Testis (tissue), 3 donors: ENCODE measurements around the gene AAK1. TPM values are rescaled to one million over a fixed set of nuclear protein-coding genes. Genes with fewer than 3 reads are reported as not detected.

Source experiments
- DNase-seq: peaks from one replicate; pipeline ENCODE4 v3.0.0-alpha.2; 2019
- H3K27ac ChIP-seq, 2 donors: fragments of 200-600 bp; sonication (generic); one replicate each; pipeline ENCODE4 v1.5.1; 2019
- H3K27me3 ChIP-seq: fragments of 200-600 bp; sonication (generic); one replicate; pipeline ENCODE4 v1.5.1; 2019
- H3K36me3 ChIP-seq: fragments of 200-600 bp; sonication (generic); one replicate; pipeline ENCODE4 v1.5.1; 2017; ENCODE audit warnings: low read depth; ENCODE audit errors: missing control alignments
- H3K4me1 ChIP-seq: fragments of 200-600 bp; sonication (generic); one replicate; pipeline ENCODE4 v1.5.1; 2019
- H3K4me3 ChIP-seq, 2 donors: fragments of 200-600 bp; sonication (generic); one replicate each; pipeline ENCODE4 v1.5.1; 2017 to 2019
- H3K9me3 ChIP-seq: fragments of 200-600 bp; sonication (generic); one replicate; pipeline ENCODE4 v1.5.1; 2017
- POLR2A ChIP-seq: fragments of 450-650 bp; IDR thresholded peaks from one replicate; pipeline ENCODE4 v1.6.1; 2017; ENCODE audit warnings: antibody characterized with exemption, mild to moderate bottlenecking, moderate library complexity
- WGBS, 2 donors: methylation state at CpG; one replicate each; pipeline ENCODE4 v1.1.5; 2018; 5-methylcytosine and 5-hydroxymethylcytosine counted together
- intact Hi-C: fragments of 100-400 bp; cut with DNase I; formaldehyde crosslinking; loops from one replicate; pipeline ENCODE4 v1.15.1; 2023; ENCODE audit warnings: low total_unique reads
- polyA plus RNA-seq: library from polyadenylated mRNA; stranded (reverse); fragments of 350-450 nt; fragmentation: Illumina TruSeq; extraction: RNeasy Lipid Tissue Mini Kit (QIAGEN cat#74804); gene quantifications from one replicate; pipeline ENCODE4 v1.2.3, GENCODE V29; 2014; ENCODE audit warnings: low read depth, low replicate concordance; ENCODE audit not compliant: insufficient read depth
- total RNA-seq, 2 donors: library from RNA; depleted of rRNA; stranded (reverse); fragments of >200 nt; gene quantifications; one replicate each; pipeline ENCODE4 v1.2.3, GENCODE V29; 2016
- TF ChIP-seq, protein P1 (sequence below), 3 experiments: fragments of 450-650 bp in 2 of 3; fragments of 200-600 bp in 1 of 3; sonication (generic) in 1 of 3; IDR thresholded peaks; one replicate each; pipeline ENCODE4 v1.5.1; 2016 to 2019; ENCODE audit warnings: antibody characterized with exemption in 3 of 3, mild to moderate bottlenecking in 2 of 3, moderate library complexity in 1 of 3

AAK1 gene
- total and polyA plus RNA-seq, 3 donors from 2014 or later: 20.3 to 62.1 (median 47.9) TPM

DNA sequence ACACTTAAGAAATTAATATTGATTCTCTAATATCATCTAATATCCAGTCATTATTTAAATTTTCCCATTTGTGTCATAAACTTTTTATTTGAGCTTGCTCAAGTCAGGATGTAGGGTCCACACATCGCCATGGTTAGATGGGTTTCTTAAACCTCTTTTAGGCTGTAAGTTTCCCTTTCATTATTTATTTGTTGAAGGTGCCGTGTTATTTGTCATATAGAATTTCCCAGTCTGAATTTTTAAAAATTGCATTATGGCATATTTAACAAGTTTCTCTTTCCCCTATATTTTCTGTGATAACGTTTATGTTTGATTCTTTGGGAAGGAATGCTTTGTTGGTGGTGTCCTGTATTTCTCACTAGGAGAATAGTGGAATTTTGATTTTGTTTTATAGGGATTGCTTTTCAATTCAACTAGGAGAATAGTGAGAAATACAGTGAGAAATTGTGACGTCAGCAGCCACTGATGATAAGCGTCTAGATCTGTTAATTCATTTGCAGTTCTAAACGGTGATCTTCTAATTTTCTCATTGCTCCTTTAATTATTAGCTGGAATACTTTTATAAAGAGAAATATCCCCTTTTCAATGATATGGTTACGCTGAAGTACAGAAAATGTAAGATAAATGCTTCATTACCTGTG is 44.6 kb upstream of the AAK1 start:
- intact Hi-C loops: no loop called here
- H3K27ac ChIP-seq: no peak overlapping the region
- 88 to 94% methylated on average over 7 of the region's 7 CpGs for WGBS, 2 donors

DNA sequence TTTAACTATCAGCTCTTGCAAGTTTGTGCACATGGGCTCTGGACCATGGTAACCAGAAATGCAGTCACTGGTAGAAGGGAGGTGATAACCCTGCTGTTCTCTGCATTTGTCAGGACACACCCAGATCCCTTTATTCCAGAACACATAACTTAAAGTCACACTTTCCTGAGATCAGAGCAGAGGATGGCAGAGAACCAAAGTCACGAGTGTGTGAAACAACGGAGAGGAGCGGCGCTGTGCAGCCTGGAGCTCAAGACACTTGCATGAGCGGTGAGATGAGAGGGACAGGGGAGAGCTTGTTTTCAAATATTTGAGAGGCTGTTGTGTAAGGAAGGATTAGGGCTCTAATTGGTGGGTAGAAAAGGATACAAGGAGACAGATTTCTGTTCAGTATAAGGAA is 43.3 kb upstream of the AAK1 start:
- Histone ChIP-seq H3K9me3 (no peaks in the 10 kb centered on the region), H3K4me1 (no peaks in the 10 kb centered on the region), H3K36me3 (no peaks in the 10 kb centered on the region), H3K4me3 (no peak overlapping the region), H3K27me3 (no peaks in the 10 kb centered on the region), H3K27ac (no peak overlapping the region)
- no peak for DNase-seq
- 79 to 93% methylated on average over 5 of the region's 5 CpGs for WGBS, 2 donors
- intact Hi-C loops: no loop called here
- TF ChIP-seq POLR2A: no peak
- TF ChIP-seq, protein P1, sequence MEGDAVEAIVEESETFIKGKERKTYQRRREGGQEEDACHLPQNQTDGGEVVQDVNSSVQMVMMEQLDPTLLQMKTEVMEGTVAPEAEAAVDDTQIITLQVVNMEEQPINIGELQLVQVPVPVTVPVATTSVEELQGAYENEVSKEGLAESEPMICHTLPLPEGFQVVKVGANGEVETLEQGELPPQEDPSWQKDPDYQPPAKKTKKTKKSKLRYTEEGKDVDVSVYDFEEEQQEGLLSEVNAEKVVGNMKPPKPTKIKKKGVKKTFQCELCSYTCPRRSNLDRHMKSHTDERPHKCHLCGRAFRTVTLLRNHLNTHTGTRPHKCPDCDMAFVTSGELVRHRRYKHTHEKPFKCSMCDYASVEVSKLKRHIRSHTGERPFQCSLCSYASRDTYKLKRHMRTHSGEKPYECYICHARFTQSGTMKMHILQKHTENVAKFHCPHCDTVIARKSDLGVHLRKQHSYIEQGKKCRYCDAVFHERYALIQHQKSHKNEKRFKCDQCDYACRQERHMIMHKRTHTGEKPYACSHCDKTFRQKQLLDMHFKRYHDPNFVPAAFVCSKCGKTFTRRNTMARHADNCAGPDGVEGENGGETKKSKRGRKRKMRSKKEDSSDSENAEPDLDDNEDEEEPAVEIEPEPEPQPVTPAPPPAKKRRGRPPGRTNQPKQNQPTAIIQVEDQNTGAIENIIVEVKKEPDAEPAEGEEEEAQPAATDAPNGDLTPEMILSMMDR (IDR thresholded peaks at IDR 0.05): no peak

More for the DNA sequence above, 44.6 kb upstream of the AAK1 start:
- Histone ChIP-seq H3K4me3 (no peak overlapping the region), H3K27me3 (no peaks in the 10 kb centered on the region), H3K4me1 (no peaks in the 10 kb centered on the region), H3K9me3 (no peaks in the 10 kb centered on the region), H3K36me3 (no peaks in the 10 kb centered on the region)
- no peak for TF ChIP-seq POLR2A
- TF ChIP-seq, protein P1 (IDR thresholded peaks at IDR 0.05): no peak
- no peak for DNase-seq

DNA sequence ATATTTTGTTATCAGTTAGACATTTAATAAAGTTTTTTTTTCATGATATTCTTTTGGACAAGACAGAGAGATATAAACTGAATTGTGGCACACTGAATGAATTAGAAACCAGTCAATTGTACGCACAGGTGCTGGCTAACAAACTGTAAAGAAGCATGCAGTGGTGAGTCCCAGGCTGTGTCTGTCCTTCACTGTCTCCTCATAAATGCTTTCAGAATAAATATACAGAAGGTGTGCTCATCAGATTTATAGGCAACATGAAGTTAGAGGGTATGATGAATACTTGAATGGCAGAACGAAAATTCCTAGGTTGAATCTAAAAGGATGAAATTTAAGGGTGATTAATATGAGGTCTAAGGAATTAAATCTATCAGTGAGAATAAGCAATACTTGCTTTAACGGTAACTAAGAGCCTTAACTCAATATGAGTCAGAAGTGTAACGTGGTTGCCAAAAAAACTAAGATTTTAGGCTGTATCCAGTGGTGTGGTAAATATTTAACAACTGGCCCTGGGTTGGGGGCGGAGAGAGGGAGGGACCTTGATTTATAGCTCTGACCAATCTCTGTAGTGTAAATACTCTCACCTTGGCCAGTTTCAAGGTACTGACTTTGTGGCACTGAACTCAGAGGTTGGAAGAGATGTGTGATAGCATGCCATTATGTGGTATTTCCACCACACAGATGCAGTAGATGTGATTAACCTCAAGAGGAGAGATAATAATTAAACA is 41.9 kb upstream of the AAK1 start:
- no peaks in the 10 kb centered on the region for H3K9me3 ChIP-seq
- intact Hi-C loops: no loop called here
- H3K4me1 ChIP-seq: no peaks in the 10 kb centered on the region
- DNase-seq: no peak
- no peak overlapping the region for H3K27ac ChIP-seq
- no peaks in the 10 kb centered on the region for H3K27me3 ChIP-seq
- no peak for TF ChIP-seq POLR2A
- no peak overlapping the region for H3K4me3 ChIP-seq
- 91 to 92% methylated on average over 5 of the region's 5 CpGs for WGBS, 2 donors
- H3K36me3 ChIP-seq: no peaks in the 10 kb centered on the region

DNA sequence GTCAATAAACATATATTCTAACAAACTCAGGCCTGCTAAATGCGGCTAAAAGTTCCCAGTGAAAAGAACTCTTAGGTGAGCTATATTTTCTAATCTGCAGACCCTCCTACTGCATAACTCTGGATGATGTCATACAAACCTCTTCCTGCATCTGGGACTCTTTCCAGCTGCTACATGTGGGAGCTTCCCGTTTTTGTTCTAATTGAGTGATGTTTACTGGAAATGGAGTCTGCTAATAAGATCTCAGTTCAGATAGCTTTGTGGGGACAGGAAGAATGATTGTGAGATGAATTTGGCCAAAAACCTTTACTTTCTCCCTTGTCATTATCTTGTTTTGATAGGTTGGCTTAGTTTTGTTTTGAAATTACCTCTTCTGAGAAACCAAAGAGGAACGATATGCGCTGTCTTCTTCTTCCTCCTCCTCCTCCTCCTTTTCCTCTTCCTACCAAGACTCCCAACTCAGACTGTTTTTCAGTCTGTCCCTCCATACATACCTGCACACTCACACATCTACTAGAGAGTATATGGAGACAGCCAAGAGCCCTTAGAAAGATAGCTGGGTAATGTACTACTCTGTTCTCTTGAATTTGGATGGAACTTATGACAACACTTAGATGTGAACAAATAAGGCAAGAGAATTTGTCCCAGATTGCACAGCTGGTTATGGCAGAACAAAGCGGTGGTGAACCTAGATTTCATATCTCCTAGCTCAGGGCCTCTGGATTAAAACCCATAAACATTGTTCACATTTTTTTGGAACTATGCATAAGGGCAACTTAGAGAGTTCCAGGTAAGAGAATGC is 39.8 kb upstream of the AAK1 start:
- H3K4me1 ChIP-seq: no peaks in the 10 kb centered on the region
- WGBS, 2 donors: 45 to 50% methylated on average over 5 of the region's 5 CpGs
- no peaks in the 10 kb centered on the region for H3K27me3 ChIP-seq
- TF ChIP-seq, protein P1 (IDR thresholded peaks at IDR 0.05): no peak
- no peak for TF ChIP-seq POLR2A
- H3K36me3 ChIP-seq: no peaks in the 10 kb centered on the region
- H3K4me3 ChIP-seq: no peak overlapping the region
- H3K9me3 ChIP-seq: no peaks in the 10 kb centered on the region
- intact Hi-C loops: no loop called here
- peak; percentile 31 for DNase-seq
- peak overlapping the region in 1 of 2 donors; percentile 36 for H3K27ac ChIP-seq

DNA sequence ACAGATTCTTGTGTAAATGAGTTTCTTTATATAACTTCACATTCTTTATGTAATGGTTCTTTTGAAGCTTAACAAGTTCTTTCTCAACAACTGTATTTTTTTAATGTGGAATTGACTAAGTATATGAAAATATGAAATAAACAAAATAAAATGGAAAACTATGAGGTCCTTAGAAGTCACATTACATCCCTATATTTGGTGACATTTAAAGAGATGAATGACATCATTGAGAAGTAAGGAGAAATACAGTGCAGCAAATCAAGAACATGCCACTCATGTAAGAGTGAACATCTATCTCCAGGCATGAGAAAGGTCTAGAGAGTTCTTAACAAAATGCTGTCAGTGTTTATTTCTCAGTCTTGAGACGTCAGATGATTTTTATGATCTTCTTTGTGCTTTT is 39.0 kb upstream of the AAK1 start:
- intact Hi-C loops: no loop called here
- H3K27ac ChIP-seq: no peak overlapping the region
- TF ChIP-seq POLR2A: no peak
- TF ChIP-seq, protein P1 (IDR thresholded peaks at IDR 0.05): no peak
- no peaks in the 10 kb centered on the region for H3K4me1 ChIP-seq
- no peaks in the 10 kb centered on the region for H3K36me3 ChIP-seq
- 69 to 73% methylated on average over 1 of the region's 1 CpG for WGBS, 2 donors
- no peaks in the 10 kb centered on the region for H3K27me3 ChIP-seq
- no peaks in the 10 kb centered on the region for H3K9me3 ChIP-seq
- no peak overlapping the region for H3K4me3 ChIP-seq
- DNase-seq: no peak
